ENCODE results near the gene GNRHR. TPM values are rescaled to one million over a fixed set of nuclear protein-coding genes. Genes with fewer than 3 reads are reported as not detected.
A peak's percentile ranks its signal among the peaks of the same experiment; 100 is the strongest.

GNRHR gene
- total RNA-seq, 1 donor: not detected

GRCh38 chr4:67751260-67751659 is 2.9 kb downstream of the GNRHR start:
- no peak for TF ChIP-seq CTCF (IDR thresholded peaks at IDR 0.05; ENCODE audit: insufficient read depth, low read length)
- no peak for DNase-seq (ENCODE audit: low read depth)

GRCh38 chr4:67750691-67751090 is 3.5 kb downstream of the GNRHR start:
- TF ChIP-seq CTCF (IDR thresholded peaks at IDR 0.05; ENCODE audit: insufficient read depth, low read length): no peak
- no peak overlapping the region for H3K4me3 ChIP-seq (ENCODE audit: low read depth, low read length)
- no peak for DNase-seq (ENCODE audit: low read depth)

More at GRCh38 chr4:67751260-67751659, 2.9 kb downstream of the GNRHR start:
- no peak overlapping the region for H3K4me3 ChIP-seq (ENCODE audit: low read depth, low read length)

GRCh38 chr4:67749286-67749685 is 4.9 kb downstream of the GNRHR start:
- no peak for TF ChIP-seq CTCF (IDR thresholded peaks at IDR 0.05; ENCODE audit: insufficient read depth, low read length)
- no peak for DNase-seq (ENCODE audit: low read depth)
- no peak overlapping the region for H3K4me3 ChIP-seq (ENCODE audit: low read depth, low read length)

- DNase-seq (ENCODE audit: low read depth): peak; percentile 67
- peak; percentile 42 for TF ChIP-seq CTCF (IDR thresholded peaks at IDR 0.05; ENCODE audit: insufficient read depth, low read length)
- no peak overlapping the region for H3K4me3 ChIP-seq (ENCODE audit: low read depth, low read length)
Observed at GRCh38 chr4:67746797-67747495, 7.2 kb downstream of the GNRHR start.

- no peak overlapping the region for H3K4me3 ChIP-seq (ENCODE audit: low read depth, low read length)
- TF ChIP-seq CTCF (IDR thresholded peaks at IDR 0.05; ENCODE audit: insufficient read depth, low read length): no peak
- DNase-seq (ENCODE audit: low read depth): no peak
Observed at GRCh38 chr4:67744561-67745283, 9.5 kb downstream of the GNRHR start.

- no peak for TF ChIP-seq CTCF (IDR thresholded peaks at IDR 0.05; ENCODE audit: insufficient read depth, low read length)
- no peak overlapping the region for H3K4me3 ChIP-seq (ENCODE audit: low read depth, low read length)
- no peak for DNase-seq (ENCODE audit: low read depth)
Observed at GRCh38 chr4:67743194-67743593, 11.0 kb downstream of the GNRHR start.
